GM19193 (cell line): ENCODE results near the gene KISS1R.

ENCODE experiments used
- POLR2A ChIP-seq: IDR thresholded peaks from 4 replicates; pipeline ENCODE4 v1.6.1; 2011; ENCODE audit not compliant: insufficient read depth, insufficient read length; ENCODE audit errors: extremely low read depth

Gene KISS1R

DNA sequence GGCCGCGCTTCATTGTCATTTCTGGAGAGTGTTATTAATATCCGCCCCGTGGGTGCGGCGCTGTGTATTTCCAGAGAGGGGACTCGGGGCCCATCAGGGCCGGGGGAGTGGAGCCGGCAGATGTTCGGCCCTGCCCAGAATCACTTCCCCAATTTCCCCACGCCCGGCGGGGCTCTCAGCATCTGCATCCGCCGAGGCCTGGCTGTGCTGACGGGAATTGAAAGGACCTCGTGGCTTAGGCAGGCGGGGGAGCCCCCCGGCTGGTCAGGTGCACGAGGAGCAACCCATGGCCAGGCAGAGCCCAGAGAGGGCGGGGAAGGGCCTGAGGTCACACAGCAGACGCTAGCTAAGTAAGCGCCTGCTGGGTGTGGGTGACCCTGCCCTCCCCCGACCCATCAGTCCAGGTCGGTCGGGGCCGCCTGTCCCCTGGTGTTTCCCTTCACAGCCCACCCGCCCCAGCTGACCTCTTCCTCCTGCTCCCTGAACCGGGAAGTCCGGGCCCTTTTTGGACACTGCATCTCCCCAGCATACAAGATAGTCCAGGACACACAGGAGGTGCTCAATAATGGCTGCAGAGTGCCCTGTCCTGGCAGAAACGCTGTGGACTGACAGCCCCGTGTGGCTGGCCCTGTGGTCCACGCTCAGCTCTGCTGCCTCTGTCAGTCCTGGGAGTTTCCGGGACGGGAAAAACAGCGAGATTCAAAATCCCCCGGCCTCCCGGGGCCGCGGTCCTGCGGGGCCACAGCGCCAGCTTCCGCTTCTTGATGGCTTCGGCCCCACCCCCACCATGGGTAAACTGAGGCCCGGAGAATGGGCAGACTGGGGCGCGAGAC is 30.8 kb downstream of the KISS1R start:
- peak; percentile 49 for TF ChIP-seq POLR2A

- peak; percentile 20 for TF ChIP-seq POLR2A
Measured at GRCh38 chr19:948842-949496, 31.8 kb downstream of the KISS1R start.

DNA sequence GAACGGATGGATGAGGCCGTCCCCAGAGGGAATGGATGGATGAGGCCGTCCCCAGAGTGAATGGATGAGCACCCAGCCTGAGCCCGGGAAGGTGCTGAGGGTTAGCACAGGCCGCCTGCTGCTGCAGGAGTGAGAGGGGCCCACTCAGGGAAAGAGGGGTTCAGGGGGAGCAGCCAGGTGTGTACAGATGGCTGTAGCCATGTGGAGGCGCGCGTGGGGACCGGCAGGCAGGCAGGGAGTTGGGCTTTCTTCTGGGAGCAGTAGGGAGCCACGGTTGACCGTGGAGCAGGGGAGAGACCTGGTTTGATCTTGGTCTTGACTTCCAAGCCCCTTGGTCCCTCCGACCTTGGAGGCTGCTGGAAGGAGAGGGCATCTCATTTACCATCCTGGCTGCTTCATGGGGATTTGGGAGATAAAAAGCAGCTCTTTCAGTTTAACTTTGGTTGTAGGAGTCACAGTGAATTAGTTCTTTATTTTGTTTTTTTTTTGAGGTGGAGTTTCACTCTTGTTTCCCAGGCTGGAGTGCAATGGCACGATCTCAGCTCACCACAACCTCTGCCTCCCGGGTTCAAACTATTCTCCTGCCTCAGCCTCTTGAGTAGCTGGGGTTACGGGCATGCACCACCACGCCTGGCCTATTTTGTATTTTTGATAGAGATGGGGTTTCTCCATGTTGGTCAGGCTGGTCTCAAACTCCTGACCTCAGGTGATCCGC is 33.4 kb downstream of the KISS1R start:
- TF ChIP-seq POLR2A: no peak

DNA sequence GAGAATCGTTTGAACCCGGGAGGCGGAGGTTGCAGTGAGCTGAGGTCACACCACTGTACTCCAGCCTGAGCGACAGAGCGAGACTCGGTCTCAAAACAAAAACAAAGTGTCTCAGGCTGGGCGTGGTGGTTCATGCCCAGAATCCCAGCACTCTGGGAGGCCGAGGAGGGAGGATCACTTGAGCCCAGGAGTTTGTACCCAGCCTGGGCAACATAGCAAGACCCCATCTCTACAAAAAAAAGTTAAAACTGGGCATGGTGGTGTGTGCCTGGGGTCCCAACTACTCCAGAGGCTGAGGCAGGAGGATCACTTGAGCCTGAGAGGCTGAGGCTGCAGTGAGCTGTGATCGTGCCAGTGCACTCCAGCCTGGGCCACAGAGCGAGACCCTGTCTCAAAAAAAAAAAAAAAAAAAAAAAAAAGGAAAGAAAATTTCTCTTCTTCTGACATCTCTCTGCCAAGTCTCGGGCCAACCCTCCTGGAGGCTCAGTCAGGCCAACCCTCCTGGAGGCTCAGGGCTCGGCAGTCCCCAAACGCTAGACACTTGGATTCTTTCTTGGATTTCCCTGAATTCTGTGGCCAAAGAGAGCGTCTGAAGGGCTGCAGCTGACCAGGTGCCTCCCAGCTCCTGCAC is 35.0 kb downstream of the KISS1R start:
- no peak for TF ChIP-seq POLR2A

DNA sequence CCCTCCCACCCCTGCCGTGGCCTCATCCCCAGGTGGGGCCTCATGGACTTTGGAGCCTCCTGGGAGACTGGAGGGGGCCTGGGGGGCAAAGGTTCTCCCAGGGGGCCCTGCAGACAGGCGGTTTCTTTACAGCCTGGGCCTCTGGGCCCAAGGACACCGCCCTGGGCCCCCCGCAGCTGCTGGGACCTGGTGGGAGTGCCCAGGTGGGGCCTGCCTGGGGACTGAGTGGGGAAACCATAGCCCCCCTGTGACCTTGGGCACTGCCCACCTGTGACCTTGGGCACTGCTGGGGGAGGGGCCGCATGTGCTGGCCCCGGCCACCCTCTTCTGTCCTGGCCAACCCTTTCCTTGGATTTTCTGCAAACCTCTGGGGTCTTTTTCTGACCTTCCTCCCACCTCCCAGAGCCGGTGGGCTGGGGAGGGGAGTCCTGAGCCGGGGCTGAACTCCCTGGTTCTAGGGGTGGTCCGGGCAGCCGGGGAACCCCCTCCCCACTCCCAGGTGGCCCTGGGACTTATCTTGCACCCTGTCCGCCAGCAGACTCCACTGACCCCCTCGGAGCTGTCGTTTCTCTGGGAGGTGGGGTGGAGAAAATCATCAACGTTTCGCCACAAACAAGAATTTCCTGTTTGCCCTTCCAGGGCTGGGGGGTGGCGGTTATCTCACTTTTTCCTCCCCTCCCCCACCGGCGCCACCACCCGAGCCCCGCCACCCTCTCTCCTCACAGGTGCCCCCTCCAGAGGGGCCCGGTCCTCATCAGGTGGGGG is 35.7 kb downstream of the KISS1R start:
- TF ChIP-seq POLR2A: no peak

DNA sequence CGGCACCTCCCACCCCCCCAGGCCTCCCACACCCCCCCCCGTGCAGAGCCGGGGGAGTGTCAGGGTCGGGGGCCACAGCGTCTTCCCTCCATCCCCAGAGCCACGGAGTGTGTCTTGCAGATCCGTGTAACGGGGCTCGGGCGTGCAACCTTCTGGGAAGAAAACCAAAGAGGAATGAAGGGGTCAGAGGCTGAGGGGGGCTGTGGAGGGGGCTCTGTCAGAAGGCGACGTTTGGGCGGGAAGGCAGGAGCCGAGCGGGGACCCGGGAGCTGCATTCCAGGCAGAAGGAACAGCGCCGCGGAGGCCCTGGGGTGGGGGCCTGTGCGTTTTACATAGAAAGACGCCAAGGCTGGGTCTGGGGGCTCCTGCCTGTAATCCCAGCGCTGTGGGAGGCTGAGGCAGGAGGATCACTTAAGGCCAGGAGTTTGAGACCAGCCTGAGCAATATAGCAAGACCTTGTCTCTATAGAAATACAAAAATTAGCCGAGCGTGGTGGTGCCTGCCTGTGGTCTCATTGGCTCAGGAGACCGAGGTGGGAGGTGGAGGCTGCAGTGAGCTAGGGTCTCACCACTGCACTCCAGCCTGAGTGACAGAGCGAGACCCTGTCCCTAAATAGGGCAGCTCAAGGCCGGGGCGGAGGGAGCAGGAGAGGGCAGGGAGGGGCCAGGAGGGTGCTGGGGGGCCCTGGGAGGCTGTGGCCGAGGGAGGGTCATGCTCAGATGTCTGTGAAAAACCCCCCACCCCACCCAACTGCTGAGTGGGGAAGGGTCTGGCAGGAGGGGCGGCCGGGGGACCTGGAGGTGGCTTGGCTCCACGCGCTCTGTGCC is 36.5 kb downstream of the KISS1R start:
- TF ChIP-seq POLR2A: no peak

DNA sequence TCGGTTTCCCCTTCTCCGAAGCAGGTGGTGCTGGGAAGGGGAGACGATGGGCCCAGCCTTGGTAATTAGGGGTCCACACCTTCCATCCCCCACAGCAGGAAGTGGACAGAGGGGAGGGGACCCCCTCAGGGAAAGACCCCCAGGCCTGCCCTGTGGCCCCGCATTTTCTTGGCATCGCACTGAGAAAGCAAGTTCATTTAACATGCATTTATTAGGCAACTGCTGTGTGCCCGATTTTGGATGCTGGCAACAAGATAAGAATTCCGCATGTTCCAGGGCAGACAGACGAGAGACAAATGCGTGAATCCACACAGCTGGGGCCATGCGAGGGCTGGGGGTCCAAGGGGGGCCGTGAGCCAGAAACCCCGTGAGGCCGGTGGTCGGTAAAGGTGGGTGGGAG is 37.1 kb downstream of the KISS1R start:
- TF ChIP-seq POLR2A: no peak

- peak; percentile 43 for TF ChIP-seq POLR2A
Measured at GRCh38 chr19:954672-955494, 37.8 kb downstream of the KISS1R start.

- no peak for TF ChIP-seq POLR2A
Measured at GRCh38 chr19:955803-956765, 39.0 kb downstream of the KISS1R start.

DNA sequence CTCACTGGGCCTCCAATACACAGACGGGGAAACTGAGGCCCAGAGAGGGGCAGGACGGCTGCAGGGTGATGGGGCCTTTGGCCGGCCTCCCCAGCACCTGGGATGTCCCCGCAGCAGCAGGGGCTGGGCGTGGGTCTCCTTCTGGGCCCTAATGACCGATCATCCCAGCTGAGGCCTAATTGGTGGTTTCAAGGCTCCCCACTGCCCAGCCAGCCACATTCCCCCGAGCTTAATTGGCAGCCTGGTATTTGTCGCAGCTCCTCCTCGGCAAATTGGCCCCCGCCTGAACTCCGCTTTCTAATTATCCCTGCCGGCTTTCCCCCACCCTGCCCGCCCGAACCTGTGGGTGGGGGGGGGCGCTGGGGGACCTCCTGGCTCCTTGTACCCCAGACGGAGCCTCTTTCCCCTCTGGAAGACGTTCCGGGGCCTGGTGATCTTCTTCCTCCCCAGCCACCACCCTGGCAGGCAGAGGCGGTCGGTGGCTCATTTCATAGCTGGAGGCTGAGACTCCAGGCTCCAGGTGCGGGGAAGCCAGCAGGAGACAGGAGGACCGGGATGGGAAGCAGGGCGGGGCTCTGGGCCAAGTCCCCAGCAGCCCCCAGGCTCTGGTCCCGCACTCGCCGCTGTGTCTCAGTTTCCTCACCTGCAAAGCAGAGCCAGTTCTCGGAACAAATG is 39.8 kb downstream of the KISS1R start:
- no peak for TF ChIP-seq POLR2A
